ENCODE measurements around the gene SRC.

The SRC gene

DNA sequence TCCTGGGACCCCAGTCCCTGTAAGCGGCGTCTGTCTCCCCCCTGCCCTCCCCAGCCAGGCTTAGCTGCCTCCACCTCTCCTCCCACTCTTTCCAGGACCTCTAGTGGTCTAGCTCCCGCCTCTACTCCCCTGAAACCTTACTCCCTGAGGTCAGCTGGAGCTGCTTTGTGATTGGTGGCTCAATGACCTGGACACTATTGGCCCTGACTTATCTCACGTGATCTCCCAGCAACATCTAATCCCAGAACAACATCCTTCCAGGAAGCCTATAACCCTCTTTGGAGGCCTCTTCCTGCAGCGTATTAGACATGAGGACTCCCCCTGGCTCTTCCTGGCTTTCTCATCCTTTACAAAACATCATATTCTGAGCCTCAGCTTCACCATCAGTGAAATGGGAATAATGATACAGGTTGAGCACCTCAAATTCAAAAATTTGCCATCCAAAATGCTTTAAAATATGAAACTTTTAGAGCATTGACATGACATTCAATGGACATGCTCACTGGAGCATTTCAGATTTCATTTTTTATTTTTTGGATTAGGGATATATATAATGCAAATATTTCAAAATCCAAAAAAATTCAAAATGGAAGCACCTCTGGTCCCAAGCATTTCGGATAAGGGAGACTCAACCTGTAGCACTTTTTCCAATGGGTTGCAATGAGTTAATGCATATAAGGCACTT, 16.3 kb upstream of the SRC start:
- TF ChIP-seq EZH2 (IDR thresholded peaks at IDR 0.05) (no peak), POLR2AphosphoS5 (IDR thresholded peaks at IDR 0.05; ENCODE audit: borderline replicate concordance, low read depth, low read length) (no peak), FOXP2 (optimal IDR thresholded peaks at IDR 0.05; ENCODE audit: control extremely low read depth, extremely low read length, insufficient read depth) (no peak)
- no peaks in the 10 kb centered on the region for H3K36me3 ChIP-seq (ENCODE audit: insufficient read depth, low read length)
- no peak overlapping the region for H3K27ac ChIP-seq
- H3K9ac ChIP-seq (ENCODE audit: insufficient read length) = no peak overlapping the region
- no peak for DNase-seq (ENCODE audit: low read depth, low spot score)
- no peaks in the 10 kb centered on the region for H3K9me3 ChIP-seq (ENCODE audit: low read depth, low read length)
- no peak overlapping the region for H3K4me3 ChIP-seq

GRCh38 chr20:37330316-37330715, 15.6 kb upstream of the SRC start:
- no peak for TF ChIP-seq POLR2AphosphoS5 (IDR thresholded peaks at IDR 0.05; ENCODE audit: borderline replicate concordance, low read depth, low read length)
- no peak for TF ChIP-seq EZH2 (IDR thresholded peaks at IDR 0.05)
- TF ChIP-seq FOXP2 (optimal IDR thresholded peaks at IDR 0.05; ENCODE audit: control extremely low read depth, extremely low read length, insufficient read depth) = no peak
- H3K36me3 ChIP-seq (ENCODE audit: insufficient read depth, low read length) = no peaks in the 10 kb centered on the region
- H3K9ac ChIP-seq (ENCODE audit: insufficient read length) = no peak overlapping the region
- no peak overlapping the region for H3K27ac ChIP-seq
- H3K4me3 ChIP-seq = no peak overlapping the region
- H3K9me3 ChIP-seq (ENCODE audit: low read depth, low read length) = no peaks in the 10 kb centered on the region
- no peak for DNase-seq (ENCODE audit: low read depth, low spot score)

- no peak for DNase-seq (ENCODE audit: low read depth, low spot score)
- Histone ChIP-seq H3K36me3 (ENCODE audit: insufficient read depth, low read length) (no peaks in the 10 kb centered on the region), H3K9ac (ENCODE audit: insufficient read length) (no peak overlapping the region), H3K27ac (no peak overlapping the region), H3K9me3 (ENCODE audit: low read depth, low read length) (no peaks in the 10 kb centered on the region), H3K4me3 (no peak overlapping the region)
- no peak for TF ChIP-seq FOXP2 (optimal IDR thresholded peaks at IDR 0.05; ENCODE audit: control extremely low read depth, extremely low read length, insufficient read depth)
- no peak for TF ChIP-seq POLR2AphosphoS5 (IDR thresholded peaks at IDR 0.05; ENCODE audit: borderline replicate concordance, low read depth, low read length)
- no peak for TF ChIP-seq EZH2 (IDR thresholded peaks at IDR 0.05)
Measured at GRCh38 chr20:37331060-37331857, 14.7 kb upstream of the SRC start.

- DNase-seq (ENCODE audit: low read depth, low spot score) = no peak
- Histone ChIP-seq H3K9me3 (ENCODE audit: low read depth, low read length) (no peaks in the 10 kb centered on the region), H3K9ac (ENCODE audit: insufficient read length) (no peak overlapping the region), H3K4me3 (no peak overlapping the region), H3K27ac (no peak overlapping the region), H3K36me3 (ENCODE audit: insufficient read depth, low read length) (no peaks in the 10 kb centered on the region)
- TF ChIP-seq POLR2AphosphoS5 (IDR thresholded peaks at IDR 0.05; ENCODE audit: borderline replicate concordance, low read depth, low read length) = no peak
Measured at GRCh38 chr20:37333130-37333847, 12.7 kb upstream of the SRC start.

GRCh38 chr20:37333848-37334318, 12.1 kb upstream of the SRC start:
- TF ChIP-seq EZH2 (IDR thresholded peaks at IDR 0.05) (no peak), POLR2AphosphoS5 (IDR thresholded peaks at IDR 0.05; ENCODE audit: borderline replicate concordance, low read depth, low read length) (no peak), FOXP2 (optimal IDR thresholded peaks at IDR 0.05; ENCODE audit: control extremely low read depth, extremely low read length, insufficient read depth) (no peak)
- Histone ChIP-seq H3K4me3 (no peak overlapping the region), H3K27ac (no peak overlapping the region), H3K9me3 (ENCODE audit: low read depth, low read length) (no peaks in the 10 kb centered on the region), H3K9ac (ENCODE audit: insufficient read length) (no peak overlapping the region), H3K36me3 (ENCODE audit: insufficient read depth, low read length) (no peaks in the 10 kb centered on the region)
- no peak for DNase-seq (ENCODE audit: low read depth, low spot score)

DNA sequence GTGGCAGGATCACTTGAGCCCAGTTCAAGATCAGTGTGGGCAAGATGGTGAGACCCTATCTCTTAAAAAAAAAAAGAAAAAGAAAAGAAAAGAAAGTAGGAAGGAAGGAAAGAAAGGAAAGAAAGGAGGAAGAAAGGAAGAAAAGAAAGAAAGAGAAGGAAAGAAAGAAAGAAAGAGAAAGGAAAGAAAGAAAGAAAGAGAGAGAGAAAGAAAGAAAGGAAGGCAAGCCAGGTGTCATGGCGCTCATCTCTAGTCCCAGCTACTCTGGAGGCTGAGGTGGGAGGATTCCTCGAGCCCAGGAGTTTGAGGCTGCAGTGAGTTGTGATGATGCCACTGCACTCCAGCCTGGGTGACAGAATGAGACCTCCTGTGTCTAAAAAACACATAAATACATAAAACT, 11.5 kb upstream of the SRC start:
- Histone ChIP-seq H3K36me3 (ENCODE audit: insufficient read depth, low read length) (no peaks in the 10 kb centered on the region), H3K9ac (ENCODE audit: insufficient read length) (no peak overlapping the region), H3K4me3 (no peak overlapping the region), H3K9me3 (ENCODE audit: low read depth, low read length) (no peaks in the 10 kb centered on the region), H3K27ac (no peak overlapping the region)
- DNase-seq (ENCODE audit: low read depth, low spot score) = no peak
- TF ChIP-seq POLR2AphosphoS5 (IDR thresholded peaks at IDR 0.05; ENCODE audit: borderline replicate concordance, low read depth, low read length) = no peak
- no peak for TF ChIP-seq EZH2 (IDR thresholded peaks at IDR 0.05)
- no peak for TF ChIP-seq FOXP2 (optimal IDR thresholded peaks at IDR 0.05; ENCODE audit: control extremely low read depth, extremely low read length, insufficient read depth)

DNA sequence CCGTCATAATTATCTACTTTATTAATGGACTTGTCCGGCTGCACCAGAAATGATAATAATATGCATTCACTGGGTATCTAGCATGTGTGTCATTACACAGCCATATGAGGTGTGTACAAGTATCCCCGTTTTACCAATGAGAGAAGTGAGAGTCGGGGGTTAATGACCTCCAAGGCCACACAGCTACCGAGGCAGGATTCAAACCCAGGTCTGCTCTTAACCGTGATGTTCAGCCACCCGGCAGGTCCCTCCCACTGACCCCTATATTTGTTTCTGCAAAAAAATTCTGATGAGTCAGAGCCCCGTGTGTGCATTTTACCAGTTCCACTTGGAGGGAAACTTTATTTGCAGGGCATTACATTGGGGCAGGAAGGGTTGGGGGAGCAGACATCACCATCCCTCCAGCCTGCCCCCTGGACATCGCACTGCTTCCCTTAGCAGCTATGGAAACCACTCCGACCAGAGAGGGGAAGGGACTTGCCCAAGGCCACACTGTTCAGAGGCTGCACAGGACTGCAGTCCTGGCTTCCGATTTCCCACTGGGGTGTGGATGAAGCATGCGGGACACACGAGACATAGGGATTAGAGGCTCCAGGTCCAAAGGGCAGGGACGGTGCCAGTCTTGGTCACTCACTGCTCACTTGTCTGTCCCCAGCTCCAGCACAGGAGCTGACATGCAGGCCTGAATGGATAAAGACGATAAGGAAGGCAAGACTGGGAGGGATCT, 10.1 kb upstream of the SRC start:
- TF ChIP-seq POLR2AphosphoS5 (IDR thresholded peaks at IDR 0.05; ENCODE audit: borderline replicate concordance, low read depth, low read length) (no peak), FOXP2 (optimal IDR thresholded peaks at IDR 0.05; ENCODE audit: control extremely low read depth, extremely low read length, insufficient read depth) (no peak), EZH2 (IDR thresholded peaks at IDR 0.05) (no peak)
- H3K9ac ChIP-seq (ENCODE audit: insufficient read length) = no peak overlapping the region
- no peaks in the 10 kb centered on the region for H3K9me3 ChIP-seq (ENCODE audit: low read depth, low read length)
- H3K27ac ChIP-seq = no peak overlapping the region
- no peaks in the 10 kb centered on the region for H3K36me3 ChIP-seq (ENCODE audit: insufficient read depth, low read length)
- H3K4me3 ChIP-seq = no peak overlapping the region
- no peak for DNase-seq (ENCODE audit: low read depth, low spot score)
